ENCODE data around the gene HMCN2.

HMCN2 gene

GRCh38 chr9:130295431-130295830, 29.9 kb downstream of the HMCN2 start:
- in situ Hi-C loops (cut with MboI; ENCODE audit: low sequenced_read_pairs) = no loop called here
- Histone ChIP-seq H3K4me3 (no peak overlapping the region), H3K27me3 (ENCODE audit: low read depth) (peaks cover 18% of the 10 kb centered on the region), H3K36me3 (replicated peaks) (no peaks in the 10 kb centered on the region), H3K9me3 (no peaks in the 10 kb centered on the region), H3K4me1 (no peaks in the 10 kb centered on the region)
- DNase-seq (ENCODE audit: low spot score in 2 of 2) = no peak

DNA sequence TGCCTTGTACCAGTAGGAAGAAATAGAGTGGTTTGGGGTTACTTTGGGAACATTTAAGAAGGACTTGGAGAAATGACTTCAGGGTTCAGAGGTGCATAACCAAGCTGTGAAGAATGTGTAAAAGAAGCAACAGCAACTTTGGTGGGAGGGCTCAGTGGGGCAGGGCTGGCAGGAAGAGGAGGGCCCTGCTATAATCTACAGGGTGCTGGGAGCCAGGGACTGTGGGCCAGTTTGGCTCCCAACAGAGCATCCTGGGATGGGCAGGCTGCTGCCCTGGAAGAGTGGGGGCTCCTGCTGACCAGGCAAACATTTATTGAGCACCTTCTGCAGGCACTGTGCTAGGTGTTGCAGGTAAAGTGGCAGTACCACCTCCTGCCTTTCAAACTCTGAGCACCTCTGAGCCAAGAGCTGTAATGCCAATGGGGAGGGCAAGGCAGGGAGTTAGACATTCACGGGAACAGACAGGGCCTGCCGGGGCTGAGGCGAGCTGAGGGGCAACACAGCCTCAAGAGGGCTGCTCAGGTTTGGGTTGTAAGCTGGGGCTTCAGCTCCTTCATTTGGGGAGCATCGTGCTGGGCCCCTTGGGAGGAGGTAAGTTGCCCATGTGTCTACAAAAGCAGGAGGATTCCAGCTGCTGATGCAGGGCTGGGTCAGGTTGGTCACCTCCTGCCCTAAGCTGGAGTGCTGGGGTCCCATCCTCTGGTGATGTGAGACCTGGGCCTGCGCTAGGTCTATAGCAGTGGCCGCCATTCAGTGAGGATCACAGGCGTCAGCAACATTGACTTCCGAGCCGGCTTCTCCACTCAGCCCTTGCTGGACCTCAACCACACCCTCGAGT, 30.6 kb downstream of the HMCN2 start:
- no peak for DNase-seq (ENCODE audit: low spot score in 2 of 2)
- H3K9me3 ChIP-seq = no peaks in the 10 kb centered on the region
- peaks cover 15% of the 10 kb centered on the region for H3K27me3 ChIP-seq (ENCODE audit: low read depth)
- in situ Hi-C loops (cut with MboI; ENCODE audit: low sequenced_read_pairs) = no loop called here
- H3K4me1 ChIP-seq = no peaks in the 10 kb centered on the region
- no peak overlapping the region for H3K4me3 ChIP-seq
- H3K36me3 ChIP-seq (replicated peaks) = no peaks in the 10 kb centered on the region

DNA sequence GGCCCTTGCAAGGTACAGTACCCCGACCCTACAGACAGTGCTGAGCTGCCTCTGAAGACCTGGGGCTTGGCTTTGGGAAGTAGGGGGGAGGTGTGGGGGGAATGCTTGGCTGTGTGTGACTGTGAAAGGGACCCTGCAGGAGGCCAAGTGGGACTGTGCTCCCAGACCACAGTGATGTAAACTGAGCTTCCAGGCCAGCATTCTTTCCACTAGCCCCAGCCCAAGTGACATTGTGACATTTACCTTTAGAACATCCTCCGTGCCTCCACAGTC, 31.2 kb downstream of the HMCN2 start:
- Histone ChIP-seq H3K4me1 (no peaks in the 10 kb centered on the region), H3K36me3 (replicated peaks) (no peaks in the 10 kb centered on the region), H3K4me3 (no peak overlapping the region), H3K27me3 (ENCODE audit: low read depth) (peaks cover 12% of the 10 kb centered on the region), H3K9me3 (no peaks in the 10 kb centered on the region)
- DNase-seq (ENCODE audit: low spot score in 2 of 2) = no peak
- in situ Hi-C loops (cut with MboI; ENCODE audit: low sequenced_read_pairs) = no loop called here

GRCh38 chr9:130297371-130297770, 31.8 kb downstream of the HMCN2 start:
- H3K9me3 ChIP-seq = no peaks in the 10 kb centered on the region
- H3K36me3 ChIP-seq (replicated peaks) = no peaks in the 10 kb centered on the region
- H3K4me1 ChIP-seq = no peaks in the 10 kb centered on the region
- in situ Hi-C loops (cut with MboI; ENCODE audit: low sequenced_read_pairs) = no loop called here
- no peak overlapping the region for H3K4me3 ChIP-seq
- peaks cover 5% of the 10 kb centered on the region for H3K27me3 ChIP-seq (ENCODE audit: low read depth)
- no peak for DNase-seq (ENCODE audit: low spot score in 2 of 2)

DNA sequence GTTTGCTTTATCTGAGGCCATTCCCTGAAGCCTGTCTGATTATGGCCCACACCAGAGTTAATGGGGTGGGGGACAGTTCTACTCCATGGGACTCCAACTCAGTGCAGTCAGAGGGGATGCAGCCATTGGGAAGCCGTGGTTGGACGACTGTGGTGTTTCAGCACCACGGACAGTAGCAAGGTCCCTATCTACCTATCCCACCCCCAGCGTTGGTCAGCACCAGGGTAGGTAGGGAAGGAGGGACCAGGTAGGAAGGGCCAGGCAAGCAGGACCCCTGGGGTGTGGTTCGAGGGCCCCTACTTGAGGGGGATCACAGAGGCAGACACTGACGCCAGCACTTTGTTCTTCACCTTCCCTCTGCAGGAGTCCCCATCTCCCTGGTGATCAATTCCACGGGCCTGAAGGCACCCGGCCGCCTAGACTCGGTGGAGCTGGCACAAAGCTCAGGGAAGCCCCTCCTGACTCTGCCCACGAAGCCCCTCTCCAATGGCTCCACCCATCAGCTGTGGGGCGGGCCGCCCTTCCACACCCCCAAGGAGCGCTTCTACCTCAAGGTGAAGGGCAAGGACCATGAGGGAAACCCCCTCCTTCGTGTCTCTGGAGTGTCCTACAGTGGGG, 33.2 kb downstream of the HMCN2 start:
- in situ Hi-C loops (cut with MboI; ENCODE audit: low sequenced_read_pairs) = no loop called here
- Histone ChIP-seq H3K9me3 (no peaks in the 10 kb centered on the region), H3K36me3 (replicated peaks) (no peaks in the 10 kb centered on the region), H3K4me3 (no peak overlapping the region), H3K4me1 (no peaks in the 10 kb centered on the region), H3K27me3 (ENCODE audit: low read depth) (peaks cover 4% of the 10 kb centered on the region; the same call in 1 of the 2 replicates)
- peak; percentile 4 to 56 for DNase-seq (ENCODE audit: low spot score in 2 of 2)

- Histone ChIP-seq H3K36me3 (replicated peaks) (no peaks in the 10 kb centered on the region), H3K9me3 (no peaks in the 10 kb centered on the region), H3K4me3 (no peak overlapping the region), H3K4me1 (no peaks in the 10 kb centered on the region), H3K27me3 (ENCODE audit: low read depth) (peaks cover 6% of the 10 kb centered on the region; the same call in 1 of the 2 replicates)
- in situ Hi-C loops (cut with MboI; ENCODE audit: low sequenced_read_pairs) = no loop called here
- no peak for DNase-seq (ENCODE audit: low spot score in 2 of 2)
Observed at GRCh38 chr9:130299785-130300615, 34.4 kb downstream of the HMCN2 start.

DNA sequence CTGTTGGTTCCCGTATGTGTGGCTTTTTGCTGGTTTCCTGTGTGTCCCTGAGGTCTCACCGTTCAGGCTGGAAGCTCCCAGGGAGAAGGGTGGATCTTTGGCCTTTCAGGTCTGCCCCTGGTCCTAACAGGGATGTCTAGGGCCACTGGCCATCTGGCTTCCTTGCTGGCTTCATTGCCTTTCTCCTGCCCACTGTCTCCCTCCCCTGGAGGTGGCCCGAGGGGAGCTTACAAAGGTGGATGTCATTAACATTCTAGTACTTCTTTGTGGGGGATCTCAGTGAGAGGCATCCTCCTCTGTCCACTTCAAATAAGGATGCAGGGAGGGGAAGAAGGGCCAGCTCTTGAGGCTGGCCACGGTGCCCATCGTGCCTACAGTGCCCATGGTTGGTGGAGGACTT, 35.2 kb downstream of the HMCN2 start:
- in situ Hi-C loops (cut with MboI; ENCODE audit: low sequenced_read_pairs) = no loop called here
- Histone ChIP-seq H3K9me3 (no peaks in the 10 kb centered on the region), H3K4me1 (no peaks in the 10 kb centered on the region), H3K4me3 (no peak overlapping the region), H3K27me3 (ENCODE audit: low read depth) (peaks cover 6% of the 10 kb centered on the region; the same call in 1 of the 2 replicates), H3K36me3 (replicated peaks) (no peaks in the 10 kb centered on the region)
- no peak for DNase-seq (ENCODE audit: low spot score in 2 of 2)

GRCh38 chr9:130301483-130302286, 36.1 kb downstream of the HMCN2 start:
- Histone ChIP-seq H3K4me1 (no peaks in the 10 kb centered on the region), H3K36me3 (replicated peaks) (no peaks in the 10 kb centered on the region), H3K27me3 (ENCODE audit: low read depth) (peaks cover 6% of the 10 kb centered on the region; the same call in 1 of the 2 replicates), H3K9me3 (no peaks in the 10 kb centered on the region), H3K4me3 (no peak overlapping the region)
- no peak for DNase-seq (ENCODE audit: low spot score in 2 of 2)
- in situ Hi-C loops (cut with MboI; ENCODE audit: low sequenced_read_pairs) = no loop called here

GRCh38 chr9:130302785-130303612, 37.4 kb downstream of the HMCN2 start:
- no peaks in the 10 kb centered on the region for H3K9me3 ChIP-seq
- peaks cover 6% of the 10 kb centered on the region; the same call in 1 of the 2 replicates for H3K27me3 ChIP-seq (ENCODE audit: low read depth)
- no peak overlapping the region for H3K4me3 ChIP-seq

GRCh38 chr9:130303613-130304055, 38.1 kb downstream of the HMCN2 start:
- H3K4me3 ChIP-seq = no peak overlapping the region
- H3K4me1 ChIP-seq = no peaks in the 10 kb centered on the region
- in situ Hi-C loops (cut with MboI; ENCODE audit: low sequenced_read_pairs) = no loop called here
- no peaks in the 10 kb centered on the region for H3K9me3 ChIP-seq
- H3K27me3 ChIP-seq (ENCODE audit: low read depth) = peaks cover 6% of the 10 kb centered on the region; the same call in 1 of the 2 replicates
- no peaks in the 10 kb centered on the region for H3K36me3 ChIP-seq (replicated peaks)
- DNase-seq (ENCODE audit: low spot score in 2 of 2) = no peak

More at GRCh38 chr9:130302785-130303612, 37.4 kb downstream of the HMCN2 start:
- in situ Hi-C loops (cut with MboI; ENCODE audit: low sequenced_read_pairs) = no loop called here
- no peaks in the 10 kb centered on the region for H3K36me3 ChIP-seq (replicated peaks)
- no peak for DNase-seq (ENCODE audit: low spot score in 2 of 2)
- no peaks in the 10 kb centered on the region for H3K4me1 ChIP-seq

- Histone ChIP-seq H3K4me3 (no peak overlapping the region), H3K36me3 (replicated peaks) (no peaks in the 10 kb centered on the region), H3K9me3 (no peaks in the 10 kb centered on the region), H3K4me1 (no peaks in the 10 kb centered on the region), H3K27me3 (ENCODE audit: low read depth) (peaks cover 6% of the 10 kb centered on the region; the same call in 1 of the 2 replicates)
- in situ Hi-C loops (cut with MboI; ENCODE audit: low sequenced_read_pairs) = no loop called here
- DNase-seq (ENCODE audit: low spot score in 2 of 2) = no peak
Observed at GRCh38 chr9:130304116-130304515, 38.6 kb downstream of the HMCN2 start.

GRCh38 chr9:130304643-130305042, 39.1 kb downstream of the HMCN2 start:
- H3K4me1 ChIP-seq = no peaks in the 10 kb centered on the region
- H3K4me3 ChIP-seq = no peak overlapping the region
- no peaks in the 10 kb centered on the region for H3K9me3 ChIP-seq
- in situ Hi-C loops (cut with MboI; ENCODE audit: low sequenced_read_pairs) = no loop called here
- H3K27me3 ChIP-seq (ENCODE audit: low read depth) = peaks cover 6% of the 10 kb centered on the region; the same call in 1 of the 2 replicates
- no peaks in the 10 kb centered on the region for H3K36me3 ChIP-seq (replicated peaks)
- DNase-seq (ENCODE audit: low spot score in 2 of 2) = no peak
